GM19025 (cell line): ENCODE measurements around the gene GRIN3B.
"Not testable (repeated sequence)": the region's sequence is repeated elsewhere in the genome, so short reads cannot be mapped to it uniquely, and the experiment has no call there.

Source experiments
- ATAC-seq: cut with Tn5 transposase; IDR thresholded peaks from one replicate; pipeline ENCODE4 v1.9.1; 2021; ENCODE audit warnings: mild to moderate bottlenecking, low read depth, moderate library complexity; ENCODE audit not compliant: unreplicated experiment

The GRIN3B gene

DNA sequence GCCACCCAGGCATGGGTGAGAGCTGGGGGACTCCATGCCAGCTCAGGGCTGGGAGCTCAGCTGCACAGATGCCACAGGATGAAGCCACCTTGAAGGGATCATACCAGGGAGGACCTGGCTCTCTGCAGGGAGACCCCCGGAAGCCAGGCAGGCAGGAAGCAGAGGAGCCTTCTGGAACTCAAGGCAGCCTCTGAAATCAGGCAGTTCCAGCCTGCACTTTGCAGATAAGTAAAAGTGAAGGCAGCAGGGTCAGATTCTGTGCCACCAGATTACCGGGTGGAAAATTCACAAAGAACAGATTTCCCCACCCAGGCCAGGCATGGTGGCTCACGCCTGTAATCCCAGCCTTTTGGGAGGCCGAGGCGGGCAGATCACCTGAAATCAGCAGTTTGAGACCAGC is 18.2 kb downstream of the GRIN3B start:
- ATAC-seq = no peak

DNA sequence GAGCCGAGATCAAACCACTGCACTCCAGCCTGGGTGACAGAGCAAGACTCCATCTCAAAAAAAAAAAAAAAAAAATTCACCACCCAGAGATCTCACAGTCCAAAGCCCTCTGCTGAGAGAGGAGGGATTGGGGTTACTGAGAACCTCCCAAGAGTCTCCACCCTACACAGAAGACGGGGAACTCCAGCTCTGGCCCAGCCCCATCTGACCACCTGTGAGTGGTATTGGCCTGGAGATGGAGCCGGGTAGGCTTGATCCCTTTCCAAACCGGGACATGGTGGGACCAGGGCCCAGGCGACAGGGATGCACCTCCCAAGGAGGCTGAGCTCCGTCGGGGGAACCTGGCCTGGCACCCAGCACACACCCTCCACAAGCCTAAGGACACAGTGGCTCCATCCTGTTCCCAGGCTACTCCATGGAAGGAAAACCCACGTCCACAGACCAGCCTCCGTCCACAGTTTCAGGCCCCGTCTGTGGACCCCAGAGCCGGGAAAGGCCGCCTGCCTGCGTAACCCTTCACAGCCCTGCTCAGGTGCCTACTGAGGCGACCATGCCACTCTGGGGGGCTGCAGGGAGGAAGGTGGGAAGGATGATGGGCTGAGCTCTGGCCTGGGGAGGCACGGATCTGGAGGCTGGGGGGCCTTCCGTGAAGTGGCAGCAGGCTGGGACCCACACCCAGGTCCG is 18.9 kb downstream of the GRIN3B start:
- ATAC-seq = no peak

DNA sequence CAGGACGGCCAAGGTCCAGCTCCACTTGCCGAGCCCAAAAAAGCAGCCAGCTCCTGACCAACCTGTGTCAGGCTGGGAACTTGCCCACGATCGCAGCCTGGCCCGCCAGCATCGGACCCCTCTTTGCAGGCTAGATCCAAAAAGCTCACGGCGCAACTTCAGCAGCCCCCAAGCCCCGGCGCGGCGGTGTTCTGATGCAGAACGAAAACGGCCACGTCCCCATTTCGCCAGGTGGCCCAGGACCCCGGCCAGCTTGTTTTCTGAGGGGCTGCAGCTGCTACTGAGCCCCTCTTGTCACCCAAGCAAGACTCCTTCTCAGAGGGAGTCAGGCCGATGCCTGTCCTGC is 19.4 kb downstream of the GRIN3B start:
- ATAC-seq = no peak

DNA sequence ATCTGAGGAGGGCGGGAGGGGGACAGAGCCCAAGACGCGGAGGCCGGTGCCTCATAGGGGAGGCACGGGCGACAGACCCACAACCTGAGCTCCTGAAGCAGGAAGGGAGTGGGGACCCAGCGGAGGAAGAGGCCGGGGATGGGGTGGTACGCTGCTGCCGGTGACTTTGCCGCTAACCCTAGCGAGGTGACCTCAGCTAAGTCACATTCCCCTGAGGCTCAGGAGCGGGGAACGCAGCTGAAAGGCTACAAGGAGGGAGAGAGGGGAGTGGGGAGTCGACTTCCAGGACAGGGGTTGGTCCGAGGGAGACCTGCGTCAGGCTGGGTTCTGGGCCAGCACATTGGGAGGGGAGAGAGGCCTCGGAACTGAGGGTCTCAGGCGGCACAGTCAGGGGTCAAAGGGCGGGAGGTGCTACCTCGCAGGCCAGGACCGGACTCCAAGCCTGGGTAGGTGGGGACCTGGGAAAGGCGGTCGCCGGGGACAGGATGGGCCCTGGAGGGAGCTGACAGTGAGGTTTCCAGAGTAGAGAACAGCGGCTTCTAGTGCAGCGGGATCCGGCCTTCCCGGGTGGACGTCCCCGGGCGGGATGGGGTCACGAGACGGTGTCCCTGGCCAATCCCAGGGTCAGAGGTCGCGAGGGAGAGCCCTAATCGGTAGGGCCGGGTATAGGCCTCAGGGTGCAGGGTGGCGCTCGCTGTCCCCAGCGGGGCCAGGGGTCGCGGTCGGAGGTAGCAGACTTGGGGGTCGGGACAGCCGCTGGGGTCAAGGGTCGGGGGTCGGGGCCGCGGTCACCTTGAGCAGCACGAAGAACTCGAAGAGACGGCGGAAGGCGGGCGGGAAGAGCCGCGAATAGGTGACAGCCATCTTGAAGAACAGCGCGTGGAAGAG is 20.0 kb downstream of the GRIN3B start:
- ATAC-seq = no peak

DNA sequence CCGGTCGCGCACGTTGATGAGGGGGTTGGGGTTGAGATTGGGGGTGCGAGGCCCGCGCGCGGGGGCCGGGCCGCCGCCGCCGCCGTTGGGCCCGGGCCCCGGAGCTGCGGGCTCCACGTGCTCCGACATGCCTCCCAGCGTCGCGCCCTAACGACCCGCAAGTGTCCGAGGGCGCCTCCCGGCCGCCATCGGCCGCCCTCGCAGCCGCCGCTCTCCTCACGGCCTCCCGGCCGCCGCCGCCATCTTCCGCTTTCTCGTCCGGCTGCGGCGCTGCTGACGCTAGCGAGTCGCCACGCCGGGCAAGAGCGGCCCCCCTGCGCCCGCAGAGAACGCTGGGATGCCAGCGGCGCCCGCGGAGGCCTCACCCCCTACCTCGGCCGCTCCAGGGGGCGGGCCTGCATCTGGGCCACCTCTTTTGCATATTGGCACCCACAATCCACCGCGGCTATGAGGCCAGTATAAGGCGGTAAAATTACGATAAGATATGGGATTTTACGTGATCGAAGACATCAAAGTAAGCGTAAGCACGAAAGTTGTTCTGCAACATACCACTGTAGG is 20.7 kb downstream of the GRIN3B start, which contains the start of gene TMEM259:
Gene TMEM259 (minus strand): TSS at position 256 of the 558 bp plus-strand sequence. CDS start 127 bp downstream, at position 129.
- ATAC-seq = peak; percentile 73

DNA sequence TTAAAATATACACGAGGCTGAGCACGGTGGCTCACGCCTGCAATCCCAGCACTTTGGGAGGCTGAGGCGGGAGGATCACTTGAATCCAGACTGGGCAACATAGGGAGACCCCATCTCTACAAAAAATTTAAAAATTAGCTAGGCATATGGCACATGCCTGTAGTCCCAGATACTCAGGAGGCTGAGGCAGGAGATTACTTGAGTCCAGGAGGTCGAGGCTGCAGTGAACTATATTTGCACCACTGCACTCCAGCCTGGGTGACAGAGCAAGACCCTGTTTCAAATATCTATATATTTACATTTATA is 23.6 kb downstream of the GRIN3B start:
- ATAC-seq = not testable (repeated sequence)

DNA sequence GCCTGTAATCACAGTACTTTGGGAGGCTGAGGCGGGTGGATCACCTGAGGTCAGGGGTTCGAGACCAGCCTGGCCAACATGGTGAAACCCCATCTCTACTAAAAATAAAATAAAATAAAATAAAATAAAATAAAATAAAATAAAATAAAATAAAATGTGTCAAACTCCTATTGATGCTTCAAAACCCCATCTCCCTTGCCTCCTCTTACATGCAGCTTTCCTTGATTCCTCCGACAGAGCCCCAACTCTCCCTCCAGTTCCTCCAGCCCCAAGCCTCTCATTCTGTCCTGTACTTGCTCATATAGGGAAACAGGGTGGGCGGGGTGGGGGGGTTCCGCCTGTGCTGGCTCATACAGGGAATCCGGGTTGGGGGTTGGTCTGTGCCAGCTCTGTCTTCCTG is 24.9 kb downstream of the GRIN3B start:
- not testable (repeated sequence) for ATAC-seq

DNA sequence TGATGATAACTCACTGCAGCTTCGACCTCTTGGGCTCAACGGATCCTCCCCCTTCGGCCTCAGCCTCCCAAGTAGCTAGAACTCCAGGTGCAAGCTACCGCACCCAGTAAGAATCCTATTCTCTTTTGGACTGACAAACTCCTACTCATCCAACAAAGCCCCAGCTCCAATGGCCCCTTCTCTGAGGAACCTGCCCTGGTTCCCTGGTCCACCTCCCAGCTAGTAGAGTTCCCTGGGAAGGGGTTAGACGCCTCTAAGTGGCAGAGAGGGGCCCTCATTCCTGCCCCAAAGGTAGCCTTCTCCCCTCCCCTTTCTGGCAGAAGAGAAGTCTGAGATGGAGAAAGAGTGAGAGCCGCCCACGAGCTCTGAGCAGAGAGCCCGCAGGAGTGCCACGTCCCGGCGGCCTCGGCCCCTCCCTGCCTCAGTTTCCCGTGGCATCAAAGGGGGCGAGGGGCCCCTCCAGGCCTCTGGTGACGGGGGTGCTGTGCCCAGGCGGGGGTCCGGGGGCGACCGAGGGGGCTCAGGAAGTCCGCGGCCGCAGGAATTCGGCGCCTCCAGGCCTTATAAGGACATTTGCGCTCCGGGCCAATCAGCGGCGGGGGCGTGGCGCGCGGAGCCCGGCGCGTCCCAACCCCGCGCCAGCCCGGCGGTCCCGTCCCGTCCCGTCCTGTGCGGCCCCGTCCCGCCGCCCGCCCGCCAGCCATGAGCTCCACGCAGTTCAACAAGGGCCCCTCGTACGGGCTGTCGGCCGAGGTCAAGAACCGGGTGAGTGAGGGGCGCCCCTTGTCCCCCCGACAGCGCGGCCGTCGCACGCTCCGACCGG is 26.0 kb downstream of the GRIN3B start, which contains the start of gene CNN2:
Gene CNN2 (plus strand): TSS at position 649 of the 823 bp plus-strand sequence. CDS start 54 bp downstream, at position 703.
- ATAC-seq = peak; percentile 60

DNA sequence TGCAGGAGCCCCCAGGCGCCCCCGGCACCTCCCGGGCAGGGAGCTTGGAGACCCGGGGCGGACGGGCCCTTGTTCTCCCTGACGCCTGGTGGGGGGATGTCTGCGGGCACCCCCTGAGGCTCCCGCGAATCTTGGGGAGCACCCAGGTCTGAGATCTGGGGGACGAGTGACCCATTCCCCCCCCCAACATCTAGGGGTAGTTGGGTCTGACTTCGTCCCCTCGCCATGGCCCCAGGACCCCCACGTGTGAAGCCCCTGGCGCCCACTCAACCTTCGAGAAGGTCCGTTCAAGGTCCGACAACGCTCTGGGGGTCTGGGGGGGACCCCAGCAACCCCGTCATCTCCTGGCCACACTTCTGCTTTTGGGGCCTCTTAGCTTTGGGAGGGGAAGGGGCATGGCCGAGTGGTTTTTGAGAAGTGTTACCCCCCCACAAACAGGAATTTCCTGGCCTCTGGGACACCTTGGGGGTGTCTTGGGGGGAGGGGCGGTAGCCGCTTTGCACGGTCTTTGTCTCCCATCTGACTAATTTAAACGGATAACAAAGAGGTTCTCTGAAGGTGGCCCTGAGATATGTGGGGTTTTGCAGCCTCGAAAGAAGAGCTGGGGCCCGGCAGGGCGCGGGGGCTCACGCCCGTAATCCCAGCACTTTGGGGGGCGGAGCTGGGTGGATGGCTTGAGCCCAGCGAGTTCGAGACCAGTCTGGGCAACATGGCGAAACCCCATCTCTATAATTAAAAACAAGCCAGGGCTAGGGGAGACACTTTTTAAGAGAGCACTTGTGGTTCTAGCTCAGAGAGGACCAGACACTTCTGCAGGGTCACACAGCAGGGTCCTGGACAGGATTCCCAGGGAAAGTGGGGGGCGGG is 26.8 kb downstream of the GRIN3B start:
- ATAC-seq = no peak

DNA sequence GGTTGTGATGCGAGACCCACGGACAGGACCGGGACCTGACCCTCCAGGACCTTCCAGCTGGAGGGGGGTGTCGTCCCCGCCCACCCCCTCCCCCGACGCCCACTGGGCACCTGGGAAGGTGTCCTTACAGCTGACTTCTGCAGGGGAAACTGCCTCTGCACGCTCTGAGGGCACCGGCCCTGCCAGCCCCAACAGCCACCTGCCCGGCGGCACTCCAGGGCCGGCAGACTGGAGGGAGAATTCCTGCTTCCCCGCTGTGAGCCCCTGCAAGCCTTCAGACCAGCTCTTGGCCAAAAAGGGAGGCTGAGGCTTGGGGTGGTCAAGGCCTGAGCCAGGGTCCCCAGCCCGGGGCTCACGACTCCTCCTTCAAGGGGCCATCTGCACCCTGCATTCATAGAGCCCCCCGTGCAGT is 27.4 kb downstream of the GRIN3B start:
- ATAC-seq = no peak

DNA sequence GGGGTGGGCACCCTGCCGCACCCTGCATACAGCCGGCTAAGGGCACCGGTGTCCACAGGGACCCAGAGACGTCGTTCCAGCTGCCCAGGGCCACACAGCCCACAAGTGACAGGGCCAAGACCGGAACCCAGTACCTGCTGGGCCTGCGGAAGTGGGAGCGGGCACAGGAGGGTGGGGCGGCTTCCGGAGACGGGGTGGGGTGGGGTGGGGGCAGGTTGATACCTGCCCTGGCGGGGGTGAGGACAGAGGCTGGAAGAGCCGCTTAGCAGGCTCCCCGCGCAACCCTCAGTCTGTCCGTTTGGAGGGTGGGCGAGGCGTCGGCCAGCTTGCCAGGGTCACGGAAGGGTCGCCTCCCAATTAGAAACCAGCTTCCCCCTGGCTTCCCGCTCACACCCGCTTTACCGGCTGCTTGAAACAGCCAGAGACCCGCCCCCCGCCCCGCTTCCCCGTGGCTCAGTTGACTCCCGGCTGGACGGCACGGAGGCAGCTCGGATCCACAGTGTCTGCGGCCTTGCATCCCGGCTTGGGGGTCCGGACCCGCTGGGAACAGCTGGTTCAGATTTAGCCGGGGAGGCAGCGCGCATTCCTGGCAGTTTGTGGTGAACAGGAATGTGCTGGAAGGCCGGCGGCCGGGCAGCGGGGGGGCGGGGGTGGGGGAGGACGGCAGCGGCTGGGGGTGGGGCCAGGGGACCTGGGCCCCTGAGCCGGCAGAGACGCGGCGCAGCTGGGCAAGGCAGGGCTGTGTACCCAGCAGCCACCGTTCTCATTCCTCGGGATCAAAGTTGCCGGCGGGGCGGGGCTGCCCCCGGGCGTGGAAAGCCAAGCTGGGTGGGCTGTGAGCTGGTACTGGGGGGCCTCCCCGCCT is 28.1 kb downstream of the GRIN3B start:
- ATAC-seq = no peak

DNA sequence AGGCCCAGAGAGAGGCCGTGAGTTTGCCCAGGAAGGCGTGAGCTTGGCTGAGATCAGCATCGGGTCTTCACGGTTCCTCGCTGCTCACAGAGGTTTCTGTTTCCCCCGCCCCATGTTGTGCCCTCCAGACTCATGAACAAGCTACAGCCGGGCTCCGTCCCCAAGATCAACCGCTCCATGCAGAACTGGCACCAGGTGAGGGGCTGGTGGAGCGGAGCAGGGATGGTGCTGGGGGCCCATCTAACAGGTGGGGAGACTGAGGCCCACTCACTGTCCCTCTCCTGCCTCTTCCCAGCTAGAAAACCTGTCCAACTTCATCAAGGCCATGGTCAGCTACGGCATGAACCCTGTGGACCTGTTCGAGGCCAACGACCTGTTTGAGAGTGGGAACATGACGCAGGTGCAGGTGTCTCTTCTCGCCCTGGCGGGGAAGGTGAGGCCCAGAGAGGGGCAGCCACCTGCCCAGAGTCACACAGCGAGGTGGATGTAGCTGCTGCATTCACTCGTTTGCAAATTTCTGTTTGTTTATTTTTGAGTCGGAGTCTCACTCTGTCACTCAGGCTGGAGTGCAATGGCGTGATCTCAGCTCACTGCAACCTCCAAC is 32.1 kb downstream of the GRIN3B start:
- no peak for ATAC-seq

DNA sequence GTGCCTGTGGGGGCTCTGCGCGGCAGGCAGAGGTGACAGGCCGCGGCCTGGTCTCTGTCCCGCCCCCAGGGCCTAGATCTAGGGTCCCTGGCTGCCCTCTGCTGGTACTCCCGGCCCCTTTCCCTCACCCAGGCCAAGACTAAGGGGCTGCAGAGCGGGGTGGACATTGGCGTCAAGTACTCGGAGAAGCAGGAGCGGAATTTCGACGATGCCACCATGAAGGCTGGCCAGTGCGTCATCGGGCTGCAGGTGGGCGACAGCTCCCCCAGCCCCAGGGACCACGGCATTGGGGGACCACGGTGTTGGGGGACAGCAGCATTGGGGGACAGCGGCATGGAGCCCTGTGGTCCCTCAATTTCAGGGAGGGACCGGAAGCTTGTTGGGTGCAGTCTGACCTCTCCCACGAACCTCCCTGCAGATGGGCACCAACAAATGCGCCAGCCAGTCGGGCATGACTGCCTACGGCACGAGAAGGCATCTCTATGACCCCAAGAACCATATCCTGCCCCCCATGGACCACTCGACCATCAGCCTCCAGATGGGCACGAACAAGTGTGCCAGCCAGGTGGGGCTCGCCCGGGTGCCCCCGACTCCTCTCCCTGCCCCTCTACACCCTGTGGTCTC is 35.9 kb downstream of the GRIN3B start:
- no peak for ATAC-seq

DNA sequence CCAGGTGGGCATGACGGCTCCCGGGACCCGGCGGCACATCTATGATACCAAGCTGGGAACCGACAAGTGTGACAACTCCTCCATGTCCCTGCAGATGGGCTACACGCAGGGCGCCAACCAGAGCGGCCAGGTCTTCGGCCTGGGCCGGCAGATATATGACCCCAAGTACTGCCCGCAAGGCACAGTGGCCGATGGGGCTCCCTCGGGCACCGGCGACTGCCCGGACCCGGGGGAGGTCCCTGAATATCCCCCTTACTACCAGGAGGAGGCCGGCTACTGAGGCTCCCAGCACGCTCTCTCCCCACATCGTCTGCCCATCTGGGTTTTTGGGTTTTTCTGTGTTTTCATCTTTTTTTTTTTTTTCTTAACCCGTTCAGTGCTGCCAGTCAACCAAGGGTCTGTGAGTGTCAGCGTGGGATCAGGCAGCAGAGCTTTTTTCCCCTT is 37.4 kb downstream of the GRIN3B start:
- no peak for ATAC-seq

DNA sequence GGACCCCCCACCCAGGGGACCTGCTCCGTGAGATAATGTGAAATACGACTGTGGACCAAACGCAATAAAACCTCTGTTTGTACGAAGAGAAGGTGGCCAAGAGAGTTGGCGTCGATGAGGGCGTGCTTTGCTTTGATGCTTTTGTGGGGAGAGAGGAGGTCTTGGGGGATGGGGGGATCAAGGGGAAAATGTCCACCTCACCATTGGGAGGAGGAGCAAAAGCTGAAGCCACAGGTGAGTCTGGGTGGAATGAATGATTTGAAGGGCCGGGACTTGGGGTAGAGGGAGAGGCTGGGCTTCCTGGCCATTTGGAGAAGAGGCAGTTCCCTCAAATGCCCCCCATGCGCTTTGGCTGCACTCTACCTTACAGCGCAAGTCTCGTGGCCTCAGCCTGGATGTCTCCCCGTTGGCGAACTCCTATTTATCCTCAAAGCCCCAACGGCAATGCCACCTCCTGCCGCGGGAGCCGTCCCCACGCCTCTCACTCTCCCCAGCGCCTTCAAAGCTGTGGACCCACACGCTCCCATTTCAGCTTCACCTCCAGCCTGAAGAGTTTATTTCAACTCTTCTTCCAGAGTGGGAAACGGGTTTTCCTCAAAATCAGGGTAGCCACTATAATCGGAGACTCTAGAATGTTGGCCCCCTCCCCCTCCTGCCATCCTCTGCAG is 38.9 kb downstream of the GRIN3B start:
- no peak for ATAC-seq

DNA sequence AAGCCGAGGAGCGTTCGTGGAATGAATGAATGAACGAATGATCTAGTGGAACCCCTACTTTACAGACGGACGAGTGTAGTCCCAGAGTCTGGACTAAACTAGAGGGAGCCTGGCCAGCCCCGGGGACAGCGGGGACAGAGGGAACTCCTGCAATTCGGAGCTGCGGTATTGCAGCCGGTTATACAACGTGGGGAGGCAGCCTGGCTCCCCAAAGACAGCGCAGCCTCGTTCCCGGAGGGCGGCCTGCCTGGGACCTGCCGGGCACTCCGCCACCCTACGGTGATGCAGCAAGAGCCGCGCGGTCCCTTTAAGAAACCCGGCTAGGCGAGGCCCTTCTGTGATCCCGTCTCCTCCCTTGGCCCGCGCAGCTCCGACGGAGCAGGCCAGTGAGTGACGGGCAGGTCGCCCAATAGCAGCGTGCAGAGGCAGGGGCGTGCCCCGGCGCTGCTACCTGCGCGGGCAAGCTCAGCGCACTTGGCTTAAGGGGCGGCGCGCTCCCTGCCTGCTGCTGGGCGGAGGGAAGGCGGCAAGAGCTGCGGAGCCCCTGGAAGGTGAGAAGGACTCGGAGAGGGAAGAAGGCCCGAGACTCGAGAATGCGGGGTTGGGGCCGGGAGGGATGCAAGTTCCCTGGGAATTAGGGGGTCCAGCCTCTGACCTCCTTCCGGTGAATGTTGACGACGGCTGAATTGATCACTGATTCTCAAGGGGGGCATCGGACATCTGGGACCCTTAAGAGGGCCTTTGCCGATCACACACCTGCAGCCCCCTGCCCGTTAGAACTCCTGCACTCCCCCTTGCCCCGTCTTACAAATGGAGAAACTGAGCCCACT is 39.6 kb downstream of the GRIN3B start, which contains the start of gene ABCA7:
Gene ABCA7 (plus strand): TSS at position 462 of the 830 bp plus-strand sequence. CDS start 1,255 bp downstream, outside the sequence.
- peak; percentile 79 for ATAC-seq
